ENCODE data around the gene DHRSX. TPM values are rescaled to one million over a fixed set of nuclear protein-coding genes. Genes with fewer than 3 reads are reported as not detected.
A peak's percentile ranks its signal among the peaks of the same experiment; 100 is the strongest.
"Not testable (repeated sequence)": the region's sequence is repeated elsewhere in the genome, so short reads cannot be mapped to it uniquely, and the experiment has no call there.

DHRSX gene
- total RNA-seq, 1 donor from 2014 or later: 29.9 TPM

DNA sequence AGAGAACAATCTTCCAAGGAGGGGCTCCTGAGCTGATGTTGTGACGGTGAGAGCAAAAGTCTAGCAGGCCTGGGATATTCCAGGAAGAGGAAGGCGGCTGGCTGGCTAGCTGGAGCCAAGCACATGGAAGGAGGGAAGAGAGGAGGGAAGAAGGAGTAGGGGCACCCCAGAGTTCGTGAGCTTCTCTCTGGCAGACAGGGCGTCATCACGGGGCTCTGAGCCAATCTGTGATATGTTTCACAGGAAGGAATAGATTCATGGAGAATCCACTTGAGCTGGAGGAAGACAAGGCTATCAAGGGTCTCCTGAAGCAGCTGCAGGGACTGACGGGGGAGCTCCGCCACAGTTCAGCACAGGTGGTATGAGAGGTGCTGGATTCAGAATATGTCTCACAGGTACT lies 73.6 kb downstream of the DHRSX start:
- DNase-seq (ENCODE audit: low read depth): no peak

DNA sequence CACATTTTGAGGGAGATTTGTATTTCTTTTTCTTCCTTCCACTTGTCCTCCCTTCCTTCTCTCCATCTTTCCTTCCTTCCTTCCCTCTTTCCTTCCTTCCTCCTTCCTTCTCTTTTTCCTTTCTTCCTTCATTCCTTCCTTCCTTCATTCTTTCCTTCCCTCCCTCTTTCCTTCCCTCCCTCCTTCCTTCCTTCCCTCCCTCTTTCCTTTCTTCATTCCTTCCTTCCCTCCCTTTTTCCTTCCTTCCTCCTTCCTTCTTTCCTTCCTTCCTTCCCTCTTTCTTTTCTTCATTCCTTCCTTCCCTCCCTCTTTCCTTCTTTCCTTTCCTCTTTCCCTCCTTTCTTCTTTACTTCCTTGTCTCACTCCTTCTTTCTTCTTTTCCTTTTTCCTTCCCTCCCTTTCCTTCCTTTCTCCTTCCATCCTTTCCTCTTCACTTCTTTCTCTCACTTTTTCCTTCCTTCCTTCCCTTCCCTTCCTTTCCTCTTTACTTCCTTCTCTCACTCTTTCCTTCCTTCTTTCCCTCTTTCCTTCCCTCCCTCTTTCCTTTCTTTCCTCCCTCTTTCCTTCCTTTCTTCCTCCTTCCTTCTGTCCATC lies 74.4 kb downstream of the DHRSX start:
- DNase-seq (ENCODE audit: low read depth): no peak

DNA sequence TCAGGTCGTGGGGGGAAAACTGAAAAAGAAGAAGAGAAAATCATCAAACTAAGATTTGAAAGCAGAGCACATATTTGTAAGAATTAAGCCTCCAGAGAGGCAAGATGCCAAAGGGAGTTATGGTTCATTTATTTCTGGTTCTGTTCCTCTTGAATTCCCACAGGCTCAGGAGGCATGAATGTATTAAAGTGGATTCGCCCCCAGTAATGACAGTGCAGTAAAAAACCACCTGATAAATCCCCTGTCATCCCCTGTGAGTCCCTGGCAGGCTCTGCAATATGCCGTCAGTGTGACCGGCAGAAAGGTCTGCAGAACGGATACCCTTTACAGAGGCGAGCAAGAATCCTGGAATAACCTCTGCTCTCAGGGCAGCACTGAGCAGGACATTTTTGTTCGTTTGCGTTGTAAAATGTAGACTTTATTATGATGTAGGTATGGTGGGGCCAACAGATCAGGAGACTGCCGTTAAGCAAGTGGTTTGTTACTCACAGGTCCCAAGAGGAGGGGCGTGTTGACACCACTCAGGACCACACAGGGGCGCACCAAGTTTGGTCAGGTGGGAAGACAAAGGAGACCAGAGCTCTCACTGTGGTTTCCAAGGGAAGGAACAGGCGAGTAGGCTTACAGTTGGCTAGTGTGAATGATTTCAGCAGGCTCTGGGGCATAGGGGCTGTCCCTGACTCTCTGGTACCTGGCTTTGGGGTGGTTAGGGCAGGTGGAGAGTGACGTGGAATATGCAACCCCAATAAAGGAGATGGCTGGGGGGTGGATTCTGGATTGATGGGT lies 75.3 kb downstream of the DHRSX start:
- DNase-seq (ENCODE audit: low read depth): peak; percentile 76

DNA sequence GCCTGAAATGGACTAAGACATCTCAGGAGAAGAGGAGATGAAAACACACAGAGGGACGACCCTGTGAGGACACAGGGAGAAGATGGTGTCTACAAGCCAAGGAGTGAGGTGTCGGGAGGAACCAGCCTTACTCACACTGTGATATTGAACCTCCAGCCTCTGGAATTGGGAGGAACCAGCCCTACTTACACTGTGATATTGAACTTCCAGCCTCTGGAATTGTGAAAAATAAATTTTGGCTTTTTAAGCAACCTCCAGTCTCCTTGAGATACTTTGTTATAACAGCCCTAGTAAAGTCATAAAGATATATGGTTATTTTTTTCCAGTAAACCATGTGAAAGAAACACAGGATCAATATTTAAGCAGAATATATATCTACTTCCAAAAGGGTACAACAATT lies 76.5 kb downstream of the DHRSX start:
- DNase-seq (ENCODE audit: low read depth): no peak

DNA sequence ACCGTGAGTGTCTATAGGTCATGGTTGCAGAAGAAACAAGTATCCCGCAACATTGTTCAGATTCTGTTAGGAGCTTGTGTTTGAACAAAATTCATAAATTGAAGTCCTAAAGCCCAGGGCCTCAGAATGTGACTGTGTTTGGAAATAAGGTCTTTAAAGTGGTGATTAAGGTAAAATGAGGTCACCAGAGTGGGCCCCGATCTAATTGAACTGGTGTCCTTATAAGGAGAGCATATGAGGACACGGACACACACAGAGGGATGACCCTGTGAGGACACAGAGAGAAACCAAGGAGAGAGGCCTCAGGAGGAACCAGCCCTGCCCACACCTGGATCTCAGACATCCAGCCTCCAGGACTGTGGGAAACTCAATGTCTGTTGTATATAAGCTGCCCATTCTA lies 76.9 kb downstream of the DHRSX start:
- DNase-seq (ENCODE audit: low read depth): no peak

DNA sequence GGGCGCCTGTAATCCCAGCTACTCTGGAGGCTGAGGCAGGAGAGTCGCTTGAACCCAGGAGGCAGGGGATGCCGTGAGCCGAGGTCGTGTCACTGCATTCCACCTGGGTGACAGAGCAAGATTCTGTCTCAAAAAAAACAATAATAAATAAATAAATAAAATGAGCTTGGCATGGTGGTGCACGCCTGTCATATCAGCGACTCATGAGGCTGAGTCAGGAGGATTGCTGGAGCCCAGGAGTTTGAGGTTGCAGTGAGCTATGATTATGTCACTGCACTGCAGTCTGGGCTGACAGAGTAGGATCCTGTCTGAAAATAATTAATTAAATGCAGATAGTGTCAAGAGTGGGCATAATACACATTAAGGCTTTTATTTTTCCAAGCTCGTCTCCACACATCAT lies 77.5 kb downstream of the DHRSX start:
- peak; percentile 34 for DNase-seq (ENCODE audit: low read depth)

DNA sequence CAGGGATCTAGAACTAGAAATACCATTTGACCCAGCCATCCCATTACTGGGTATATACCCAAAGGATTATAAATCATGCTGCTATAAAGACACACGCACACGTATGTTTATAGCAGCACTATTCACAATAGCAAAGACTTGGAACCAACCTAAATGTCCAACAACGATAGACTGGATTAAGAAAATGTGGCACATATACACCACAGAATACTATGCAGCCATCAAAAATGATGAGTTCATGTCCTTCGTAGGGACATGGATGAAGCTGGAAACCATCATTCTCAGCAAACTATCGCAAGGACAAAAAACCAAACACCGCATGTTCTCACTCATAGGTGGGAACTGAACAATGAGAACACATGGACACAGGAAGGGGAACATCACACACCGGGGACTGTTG lies 81.4 kb downstream of the DHRSX start:
- not testable (repeated sequence) for DNase-seq (ENCODE audit: low read depth)

DNA sequence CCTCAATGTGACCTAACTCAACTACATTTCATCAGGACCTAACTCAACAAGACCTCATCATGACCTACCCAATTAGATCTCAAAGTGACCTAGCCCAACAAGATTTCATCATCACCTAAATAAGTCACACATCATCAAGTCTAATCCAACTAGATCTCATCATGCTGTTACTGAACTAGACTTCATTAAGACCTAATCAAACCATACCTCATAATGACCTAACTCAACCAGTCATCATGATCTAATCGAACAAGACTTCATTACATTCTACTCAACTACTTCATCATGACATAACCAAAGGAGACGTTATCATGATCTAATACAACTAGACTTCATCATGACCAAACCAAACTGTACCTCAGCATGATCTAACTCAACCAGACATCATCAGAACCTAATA lies 82.8 kb downstream of the DHRSX start:
- DNase-seq (ENCODE audit: low read depth): no peak

DNA sequence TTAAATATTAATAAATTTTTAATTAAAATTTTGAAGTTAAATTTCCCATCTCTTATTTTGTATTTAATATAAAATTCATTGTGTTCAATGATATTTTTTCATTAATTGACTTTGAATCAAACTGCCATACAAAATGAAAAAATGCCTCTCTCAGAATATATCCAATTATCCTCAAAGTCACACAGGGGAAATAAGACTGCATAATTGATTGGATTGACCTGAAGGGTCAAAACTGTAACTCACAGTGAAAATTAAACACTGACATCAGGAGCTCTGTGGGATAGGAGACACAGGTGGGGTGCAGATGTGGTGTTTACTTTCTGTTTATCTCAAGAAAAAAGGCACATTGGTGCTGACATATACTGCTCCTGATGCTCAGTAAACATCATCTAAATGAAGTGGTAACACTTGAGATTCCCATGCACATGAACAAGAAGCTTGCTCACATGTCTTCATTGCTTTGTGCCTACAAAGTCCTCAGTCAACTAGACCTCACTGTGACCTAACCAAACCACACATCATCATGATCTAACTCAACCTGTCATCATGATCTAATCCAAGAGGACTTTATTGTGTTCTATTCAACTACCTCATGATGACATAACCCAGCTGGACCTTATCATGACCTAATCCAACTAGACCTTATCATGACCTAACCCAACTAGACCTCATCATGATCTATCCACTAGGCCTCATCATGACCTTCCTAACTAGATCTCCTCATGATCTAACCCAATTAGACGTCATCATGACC lies 83.7 kb downstream of the DHRSX start:
- DNase-seq (ENCODE audit: low read depth): no peak

DNA sequence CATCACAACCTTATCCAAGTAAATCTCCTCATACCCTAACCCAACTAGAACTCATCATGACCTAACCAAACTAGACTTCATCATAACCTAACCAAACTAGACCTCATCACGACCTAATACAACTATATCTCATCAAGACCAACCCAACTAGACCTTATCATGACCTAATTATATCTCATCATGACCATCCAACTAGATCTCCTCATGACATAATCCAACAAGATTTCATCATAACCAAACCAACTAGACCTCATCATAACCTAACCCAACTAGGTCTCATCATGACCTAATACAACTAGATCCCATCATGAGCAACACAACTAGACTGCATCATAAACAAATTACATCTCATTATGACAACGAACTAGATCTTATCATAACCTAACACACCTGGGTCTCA lies 86.4 kb downstream of the DHRSX start:
- no peak for DNase-seq (ENCODE audit: low read depth)

DNA sequence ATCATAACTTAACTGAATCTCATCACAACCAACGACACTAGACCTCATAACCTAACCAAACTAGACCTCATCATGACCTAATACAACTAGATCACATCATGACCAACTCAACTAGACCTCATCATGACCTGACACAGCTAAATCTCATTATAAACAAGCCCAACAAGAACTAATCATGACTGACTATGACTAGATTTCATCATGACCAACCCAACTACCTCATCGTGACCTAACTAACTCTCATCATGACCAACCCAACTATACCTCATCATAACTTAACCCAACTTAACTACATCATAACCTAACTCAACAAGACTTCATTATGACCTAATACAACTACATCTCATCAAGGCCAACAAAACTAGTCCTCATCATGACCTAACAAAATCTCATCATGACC lies 86.8 kb downstream of the DHRSX start:
- no peak for DNase-seq (ENCODE audit: low read depth)

DNA sequence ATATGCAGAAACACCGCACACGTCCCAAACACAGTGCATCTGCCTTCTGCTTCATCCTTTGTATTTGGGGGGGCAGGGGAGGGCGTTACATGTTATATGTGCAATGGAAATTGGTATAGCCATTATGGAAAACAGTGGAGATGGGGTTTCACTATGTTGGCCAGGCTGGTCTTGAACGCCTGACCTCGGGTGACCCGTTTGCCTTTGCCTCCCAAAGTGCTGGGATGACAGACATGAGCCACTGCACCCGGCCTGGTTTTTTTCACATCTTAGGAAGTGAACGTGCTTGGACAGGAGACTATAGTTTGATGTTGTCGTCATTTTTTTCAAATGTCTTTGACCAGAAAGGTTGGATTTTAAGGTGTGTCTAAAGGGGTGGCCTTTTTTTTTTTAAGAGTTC lies 88.6 kb downstream of the DHRSX start:
- no peak for DNase-seq (ENCODE audit: low read depth)

DNA sequence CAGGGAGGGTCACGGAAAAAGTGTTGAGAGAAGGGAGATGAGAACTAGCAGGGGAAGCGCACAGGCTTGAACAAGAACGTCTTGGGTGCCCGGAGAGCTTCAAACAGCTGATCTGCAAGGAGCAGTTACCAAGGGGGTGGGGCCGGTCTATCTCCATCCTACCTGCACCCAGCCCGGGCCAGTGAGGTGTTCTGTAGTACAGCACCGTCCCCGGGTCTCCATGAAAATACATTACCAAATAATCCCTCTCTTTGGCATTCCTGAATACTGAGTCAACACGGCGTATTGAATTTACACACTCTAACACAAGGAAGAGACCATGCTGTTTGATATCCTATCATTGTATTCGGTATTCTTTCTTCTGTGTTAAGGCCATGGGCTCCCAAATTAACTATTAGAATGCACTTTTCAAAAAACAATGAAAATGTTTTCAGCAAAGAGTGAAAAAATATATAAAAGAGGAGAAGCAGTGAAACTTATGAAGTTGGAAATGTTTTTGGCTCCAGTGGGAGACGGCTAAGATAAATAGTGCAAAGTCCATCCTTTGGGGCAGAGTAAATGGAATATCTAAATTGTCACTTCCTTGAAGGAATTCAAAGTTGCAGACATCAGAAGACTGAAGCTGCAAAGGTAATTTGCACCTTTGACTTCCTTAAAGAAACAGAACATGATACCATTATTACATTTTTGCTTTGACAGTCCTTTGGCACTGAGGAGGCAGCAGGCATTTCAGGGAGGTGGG lies 90.3 kb downstream of the DHRSX start:
- no peak for DNase-seq (ENCODE audit: low read depth)

DNA sequence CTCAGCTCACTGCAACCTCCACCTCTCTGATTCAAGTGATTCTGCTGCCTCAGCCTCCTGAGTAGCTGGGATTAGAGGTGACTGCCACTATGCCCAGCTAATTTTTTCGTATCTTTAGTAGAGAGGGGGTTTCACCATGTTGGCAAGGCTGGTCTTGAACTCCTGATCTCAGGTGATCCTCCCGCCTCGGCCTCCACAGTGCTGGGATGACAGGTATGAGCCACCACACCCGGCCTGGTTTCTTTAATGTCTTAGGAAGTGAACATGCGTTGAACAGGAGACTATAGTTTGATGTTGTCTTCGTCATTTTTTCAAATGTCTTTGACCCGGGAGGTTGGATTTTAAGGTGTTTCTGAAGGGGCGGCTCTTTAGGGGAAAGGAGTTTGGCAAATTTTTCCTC lies 91.0 kb downstream of the DHRSX start:
- DNase-seq (ENCODE audit: low read depth): no peak

DNA sequence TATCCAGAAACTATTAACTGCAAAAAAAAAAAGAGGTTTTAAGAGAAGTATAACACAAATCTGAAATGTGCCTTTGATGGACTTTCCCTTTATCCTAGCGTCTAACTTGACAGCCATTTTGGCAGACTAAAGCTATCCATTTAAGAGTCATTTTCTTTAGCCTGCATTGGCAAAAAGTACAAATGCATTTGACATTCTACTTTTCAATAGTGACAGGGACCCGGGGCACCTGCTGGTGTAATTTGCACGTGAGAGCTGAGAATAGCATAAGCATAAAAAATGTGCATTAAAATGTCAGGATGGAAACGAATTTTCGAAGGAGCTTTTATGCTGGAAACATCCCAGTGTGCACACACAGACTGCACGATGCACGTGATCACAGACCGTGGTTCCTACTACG lies 91.9 kb downstream of the DHRSX start:
- no peak for DNase-seq (ENCODE audit: low read depth)

DNA sequence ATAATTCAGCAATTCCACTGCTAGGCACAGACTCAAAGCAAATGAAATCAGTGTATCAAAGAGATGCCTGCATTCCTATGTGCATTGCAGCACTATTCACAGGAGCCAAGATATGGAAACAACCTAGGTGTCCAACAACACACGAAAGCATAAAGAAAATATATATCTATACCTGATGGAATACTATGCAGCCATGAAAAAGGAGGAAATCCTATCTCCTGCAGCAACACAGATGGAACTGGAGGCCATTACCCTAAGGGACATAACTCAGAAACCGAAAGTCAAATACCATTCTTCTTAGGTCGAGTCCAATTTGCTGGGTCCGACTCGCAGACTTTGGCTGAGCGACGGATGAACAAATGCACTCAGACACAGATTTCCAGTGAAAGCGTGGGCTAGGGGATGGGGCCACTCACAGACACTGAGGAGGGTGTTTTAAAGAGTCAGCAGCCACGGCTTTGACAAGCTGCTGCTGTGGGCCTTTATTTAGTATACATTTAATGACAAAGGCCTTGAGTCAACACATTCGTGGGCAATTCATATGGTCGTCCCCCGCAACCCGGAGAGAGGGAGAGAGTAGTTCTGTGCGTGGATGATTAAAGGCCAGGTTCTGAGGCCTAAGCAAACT lies 93.8 kb downstream of the DHRSX start:
- DNase-seq (ENCODE audit: low read depth): no peak

DNA sequence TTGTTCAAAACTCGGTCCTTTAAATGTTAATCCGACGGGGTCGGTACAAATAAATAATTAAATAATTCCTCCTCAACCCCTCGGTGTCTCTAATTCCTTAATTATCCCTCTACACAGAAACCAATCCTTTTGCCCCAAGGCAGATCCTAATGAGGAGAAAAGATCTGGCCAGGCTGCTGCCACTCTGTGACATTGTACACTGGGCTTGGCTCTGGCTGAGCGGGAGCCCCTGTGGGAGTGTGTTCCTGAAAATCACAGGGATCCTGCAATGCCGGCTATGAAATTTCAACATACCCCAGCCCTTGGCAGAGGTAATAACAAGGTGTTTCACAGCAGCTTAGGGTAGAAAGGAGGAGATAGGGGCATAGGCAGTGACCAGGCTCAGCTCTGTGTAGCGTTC lies 96.0 kb downstream of the DHRSX start:
- peak; percentile 43 for DNase-seq (ENCODE audit: low read depth)

DNA sequence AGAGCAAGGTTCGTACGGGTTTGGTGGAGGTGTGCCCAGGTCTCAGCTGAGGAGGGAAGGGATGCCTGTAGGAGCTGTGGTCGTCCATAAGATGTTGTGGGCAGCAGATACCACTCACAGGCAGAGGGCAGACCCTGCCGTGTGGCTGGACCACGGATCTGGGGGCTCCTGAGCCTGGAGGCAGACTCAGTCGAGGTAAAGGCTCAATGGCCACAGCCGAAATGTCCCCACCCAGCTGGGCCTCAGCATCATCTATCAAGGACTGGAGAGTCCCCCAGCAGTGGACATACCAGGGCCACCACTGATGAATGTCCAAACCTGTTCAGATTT lies 98.5 kb downstream of the DHRSX start:
- no peak for DNase-seq (ENCODE audit: low read depth)

DNA sequence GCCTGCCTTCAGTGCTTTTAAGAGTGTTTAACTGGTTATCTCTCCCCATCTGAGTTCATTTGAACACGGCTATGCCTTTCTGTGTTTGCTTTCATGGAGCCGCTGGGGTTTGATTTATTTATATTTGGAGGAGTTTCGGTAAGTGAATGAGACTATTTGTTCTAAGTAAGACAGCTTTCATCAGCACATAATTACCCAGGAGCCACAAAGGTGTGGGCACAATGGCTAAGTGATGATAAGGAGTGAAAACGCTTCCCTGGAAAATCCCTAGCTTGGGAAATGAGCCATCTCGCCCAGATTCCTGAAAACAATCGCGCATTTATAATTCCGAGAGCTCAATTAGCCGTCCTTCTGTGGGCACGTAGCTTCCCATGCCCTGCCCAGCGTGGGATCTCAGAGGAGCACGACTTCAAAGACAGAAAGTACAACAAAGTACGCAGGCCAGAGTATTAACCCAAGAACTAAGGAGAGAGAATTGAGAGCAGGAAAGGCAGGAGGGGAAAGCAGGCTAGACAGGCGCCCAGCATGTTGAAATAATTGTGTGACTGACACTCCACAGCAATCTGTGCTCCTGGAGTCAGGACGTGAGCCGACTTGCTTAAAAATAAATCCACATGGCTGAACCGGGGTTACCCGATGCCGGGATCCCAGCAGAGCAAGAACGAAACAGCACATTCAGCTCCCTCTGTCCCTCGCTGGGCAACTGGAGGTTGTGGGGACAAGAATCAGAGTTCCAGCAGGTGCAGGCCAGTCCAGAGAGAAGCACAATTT lies 99.0 kb downstream of the DHRSX start:
- DNase-seq (ENCODE audit: low read depth): peak; percentile 87

DNA sequence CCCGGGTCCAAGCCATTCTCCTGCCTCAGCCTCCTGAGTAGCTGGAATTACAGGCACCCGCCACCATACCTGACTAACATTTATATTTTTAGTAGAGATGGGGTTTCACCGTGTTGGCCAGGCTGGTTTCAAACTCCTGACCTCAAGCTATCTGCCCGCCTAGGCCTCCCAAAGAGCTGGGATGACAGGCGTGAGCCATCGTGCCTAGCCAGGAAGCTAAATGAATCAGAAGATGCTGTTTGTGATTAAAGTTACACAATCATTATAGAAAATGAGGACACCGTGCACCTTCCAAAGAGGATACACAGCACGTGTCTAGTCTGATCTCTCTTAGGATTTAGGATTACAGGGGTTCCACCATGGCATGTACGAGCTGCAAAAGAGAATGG lies 99.6 kb downstream of the DHRSX start:
- DNase-seq (ENCODE audit: low read depth): peak; percentile 52

DNA sequence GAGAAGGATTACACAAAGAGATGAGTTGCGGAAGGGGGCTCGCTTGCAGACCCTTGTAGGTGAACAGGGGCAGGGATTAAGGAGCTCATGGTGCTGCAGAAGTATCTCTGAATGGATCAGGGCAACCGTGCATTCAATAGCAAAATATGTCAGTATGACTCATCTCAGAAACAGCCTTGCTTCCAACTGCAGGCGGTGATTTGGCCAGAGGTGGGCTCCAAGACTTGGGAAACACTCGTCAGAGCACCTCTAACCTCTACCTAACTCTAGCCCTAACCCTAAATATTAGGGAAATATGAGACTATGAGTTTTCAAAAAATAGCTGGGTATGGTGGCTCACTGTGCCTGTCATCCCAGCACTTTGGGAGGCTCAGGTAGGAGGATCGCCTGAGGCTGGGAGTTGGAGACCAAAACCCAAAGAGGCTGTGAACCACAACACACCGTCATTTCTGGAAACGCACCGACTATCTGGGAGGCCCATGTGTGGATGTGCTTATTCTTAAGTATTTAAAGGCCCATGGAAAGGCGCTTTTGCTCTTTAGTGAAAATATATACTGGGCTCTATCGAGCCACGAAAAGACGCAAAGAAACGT lies 102.6 kb downstream of the DHRSX start:
- peak; percentile 59 for DNase-seq (ENCODE audit: low read depth)
